GM23338 (cell line): ENCODE results near the gene TFPI. TPM values are rescaled to one million over a fixed set of nuclear protein-coding genes. Genes with fewer than 3 reads are reported as not detected.
"Not testable (repeated sequence)": the region's sequence is repeated elsewhere in the genome, so short reads cannot be mapped to it uniquely, and the experiment has no call there.

Experiments
- ATAC-seq: fragments of 200-7000 bp; cut with Tn5 transposase; 3 replicates; pipeline ENCODE4 v1.9.1; 2020
- DNase-seq: peaks from one replicate; pipeline ENCODE4 v3.0.0-alpha.2; 2015; ENCODE audit warnings: low spot score
- H2AFZ ChIP-seq: fragments of 200-600 bp; sonication (generic); 2 replicates; pipeline ENCODE4 v1.8.0; 2016; ENCODE audit warnings: antibody characterized with exemption, mild to moderate bottlenecking, moderate library complexity
- H3F3A ChIP-seq: fragments of 200-600 bp; sonication (generic); replicated peaks from 2 replicates; pipeline ENCODE4 v1.8.0; 2017; ENCODE audit warnings: antibody characterized with exemption, mixed run types, low read depth
- H3K27ac ChIP-seq: fragments of 200-600 bp; sonication (generic); 2 replicates; pipeline ENCODE4 v1.6.1; 2016; ENCODE audit warnings: low read depth
- H3K27me3 ChIP-seq: fragments of 200-600 bp; sonication (generic); 2 replicates; pipeline ENCODE4 v1.8.0; 2016; ENCODE audit warnings: mild to moderate bottlenecking, mixed run types, moderate library complexity; ENCODE audit not compliant: insufficient read depth
- H3K36me3 ChIP-seq: fragments of 200-600 bp; sonication (generic); 2 replicates; pipeline ENCODE4 v1.8.0; 2016; ENCODE audit warnings: mild to moderate bottlenecking; ENCODE audit not compliant: insufficient read depth
- H3K4me1 ChIP-seq: fragments of 200-600 bp; sonication (generic); 2 replicates; pipeline ENCODE4 v1.8.0; 2016; ENCODE audit warnings: mild to moderate bottlenecking, moderate library complexity; ENCODE audit not compliant: insufficient read depth
- H3K4me2 ChIP-seq: fragments of 200-600 bp; sonication (generic); 2 replicates; pipeline ENCODE4 v1.7.1; 2017; ENCODE audit warnings: mixed run types
- H3K4me3 ChIP-seq: fragments of 200-600 bp; sonication (generic); 2 replicates; pipeline ENCODE4 v1.6.1; 2016; ENCODE audit warnings: mixed run types
- H3K79me2 ChIP-seq: fragments of 200-600 bp; sonication (generic); replicated peaks from 2 replicates; pipeline ENCODE4 v1.8.0; 2017; ENCODE audit warnings: mild to moderate bottlenecking; ENCODE audit not compliant: insufficient read depth
- H3K9me2 ChIP-seq: fragments of 200-600 bp; sonication (generic); 2 replicates; pipeline ENCODE4 v1.8.0; 2017; ENCODE audit not compliant: insufficient read depth
- H4K20me1 ChIP-seq: fragments of 200-600 bp; sonication (generic); replicated peaks from 2 replicates; pipeline ENCODE4 v1.8.0; 2017; ENCODE audit warnings: mild to moderate bottlenecking; ENCODE audit not compliant: insufficient read depth
- H3K27ac Mint-ChIP-seq: 2 replicates; pipeline ENCODE4 v1.8.0; 2020; ENCODE audit warnings: inconsistent platforms, mild to moderate bottlenecking, moderate library complexity, mixed read lengths
- H3K27me3 Mint-ChIP-seq: 3 replicates; pipeline ENCODE4 v1.8.0; 2022; ENCODE audit warnings: low read depth, mild to moderate bottlenecking, moderate library complexity, mixed read lengths, inconsistent platforms; ENCODE audit not compliant: insufficient read depth, poor library complexity
- H3K36me3 Mint-ChIP-seq: 3 replicates; pipeline ENCODE4 v1.8.0; 2021; ENCODE audit warnings: low read depth, mild to moderate bottlenecking, inconsistent platforms, moderate library complexity, mixed read lengths
- H3K4me1 Mint-ChIP-seq: 3 replicates; pipeline ENCODE4 v1.8.0; 2020; ENCODE audit warnings: mild to moderate bottlenecking, inconsistent platforms, mixed read lengths
- H3K4me3 Mint-ChIP-seq: 3 replicates; pipeline ENCODE4 v1.8.0; 2021; ENCODE audit warnings: moderate library complexity, mild to moderate bottlenecking, inconsistent platforms, mixed read lengths
- H3K9me3 Mint-ChIP-seq: 3 replicates; pipeline ENCODE4 v1.8.0; 2020; ENCODE audit warnings: moderate library complexity, mild to moderate bottlenecking, inconsistent platforms, mixed read lengths
- CREB1 ChIP-seq: fragments of 250-450 bp; sonication (Bioruptor Pico); IDR thresholded peaks from 2 replicates; pipeline ENCODE4 v1.5.0; 2020; ENCODE audit warnings: low read depth, mild to moderate bottlenecking, moderate library complexity
- JUNB ChIP-seq: IDR thresholded peaks from one replicate; pipeline ENCODE4 v1.6.1; 2016; ENCODE audit warnings: antibody characterized with exemption; ENCODE audit not compliant: unreplicated experiment
- STAT1 ChIP-seq: IDR thresholded peaks from one replicate; pipeline ENCODE4 v1.6.1; 2016; ENCODE audit warnings: antibody characterized with exemption; ENCODE audit not compliant: unreplicated experiment
- ZNF114 ChIP-seq: fragments of 250-450 bp; sonication (Bioruptor Pico); IDR thresholded peaks from 2 replicates; pipeline ENCODE4 v1.5.0; 2020; ENCODE audit warnings: mild to moderate bottlenecking, moderate library complexity
- polyA plus RNA-seq: library from polyadenylated mRNA; unstranded; fragments of >200 nt; fragmentation: Nextera tagmentation; extraction: Ambion mirVana; gene quantifications from 2 replicates; pipeline ENCODE4 v1.2.1, GENCODE V29; 2016
- total RNA-seq: library from RNA; depleted of rRNA; stranded (reverse); fragments of >200 nt; shearing (Covaris generic); gene quantifications from 2 replicates; pipeline ENCODE4 v1.2.3, GENCODE V29; 2014

TFPI gene
- total and polyA plus RNA-seq, 2 experiments from 2014 or later = 1.8 to 1.9 TPM

DNA sequence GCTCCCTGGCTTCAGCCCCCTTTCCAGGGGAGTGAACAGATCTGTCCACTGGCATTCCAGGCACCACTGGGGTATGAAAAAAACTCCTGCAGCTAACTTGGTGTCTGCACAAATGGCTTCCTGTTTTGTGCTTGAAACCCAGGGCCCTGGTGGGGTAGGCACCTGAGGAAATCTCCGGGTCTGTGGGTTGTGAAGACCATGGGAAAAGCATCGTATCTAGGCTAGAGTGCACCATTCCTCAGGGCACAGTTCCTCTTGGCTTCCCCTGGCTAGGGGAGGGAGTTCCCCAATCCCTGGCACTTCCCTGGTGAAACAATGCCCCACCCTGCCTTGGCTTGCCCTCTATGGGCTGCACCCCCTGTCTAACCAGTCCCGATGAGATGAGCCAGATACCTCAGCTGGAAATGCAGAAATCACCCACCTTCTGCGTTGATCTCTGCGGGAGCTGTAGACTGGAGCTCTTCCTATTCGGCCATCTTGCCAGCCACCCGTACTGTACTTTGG lies 34.1 kb downstream of the TFPI start:
- Histone ChIP-seq H3K4me3 (no peak overlapping the region), H3K27ac (no peak overlapping the region), H3K9me2 (peaks cover 9% of the 10 kb centered on the region; the same call in 1 of the 2 replicates), H3K4me1 (peaks cover 7% of the 10 kb centered on the region), H2AFZ (peak overlapping the region; percentile 94), H3K4me2 (no peak overlapping the region), H4K20me1 (no peaks in the 10 kb centered on the region), H3K36me3 (no peaks in the 10 kb centered on the region; the same call in 1 of the 2 replicates), H3F3A (no peaks in the 10 kb centered on the region), H3K79me2 (no peaks in the 10 kb centered on the region; the same call in 1 of the 2 replicates), H3K27me3 (no peaks in the 10 kb centered on the region)
- H3K27me3 Mint-ChIP-seq = no peaks in the 10 kb centered on the region
- TF ChIP-seq STAT1 (no peak), JUNB (no peak)
- DNase-seq (no peak), ATAC-seq (no peak; the same call in none of the 3 replicates)
- H3K9me3 Mint-ChIP-seq = peaks cover 23% of the 10 kb centered on the region
- H3K4me3 Mint-ChIP-seq = no peak overlapping the region
- peaks cover 9% of the 10 kb centered on the region for H3K4me1 Mint-ChIP-seq
- H3K36me3 Mint-ChIP-seq = peaks cover 30% of the 10 kb centered on the region
- H3K27ac Mint-ChIP-seq = 0 out of 2 replicates have a peak overlapping the region, but pooled peaks have one; percentile 27

GRCh38 chr2:187519419-187520120 lies 34.7 kb downstream of the TFPI start:
- Mint-ChIP-seq H3K36me3 (peaks cover 30% of the 10 kb centered on the region), H3K27ac (0 out of 2 replicates have a peak overlapping the region, but pooled peaks have one; percentile 27), H3K27me3 (no peaks in the 10 kb centered on the region), H3K4me3 (no peak overlapping the region), H3K9me3 (peaks cover 23% of the 10 kb centered on the region), H3K4me1 (peaks cover 9% of the 10 kb centered on the region; the same call in 2 of the 3 replicates)
- Histone ChIP-seq H3K4me1 (peaks cover 7% of the 10 kb centered on the region), H3K27me3 (no peaks in the 10 kb centered on the region), H3K4me2 (no peak overlapping the region; the same call in 1 of the 2 replicates), H3K36me3 (no peaks in the 10 kb centered on the region; the same call in 1 of the 2 replicates), H3F3A (no peaks in the 10 kb centered on the region), H3K27ac (no peak overlapping the region), H3K4me3 (no peak overlapping the region), H2AFZ (peak overlapping the region; percentile 94), H3K79me2 (no peaks in the 10 kb centered on the region; the same call in 1 of the 2 replicates), H3K9me2 (peaks cover 9% of the 10 kb centered on the region; the same call in 1 of the 2 replicates), H4K20me1 (no peaks in the 10 kb centered on the region)
- ATAC-seq (peak; percentile 98), DNase-seq (peak; percentile 59)
- peak; percentile 40; the same call in 1 of the 2 replicates for TF ChIP-seq CREB1
- TF ChIP-seq ZNF114 (CRISPR knock-in tag) = no peak

- peaks cover 23% of the 10 kb centered on the region for H3K9me3 Mint-ChIP-seq
- not testable (repeated sequence) for ATAC-seq
These were observed 36.4 kb downstream of the TFPI start for GRCh38 chr2:187517750-187518361.

DNA sequence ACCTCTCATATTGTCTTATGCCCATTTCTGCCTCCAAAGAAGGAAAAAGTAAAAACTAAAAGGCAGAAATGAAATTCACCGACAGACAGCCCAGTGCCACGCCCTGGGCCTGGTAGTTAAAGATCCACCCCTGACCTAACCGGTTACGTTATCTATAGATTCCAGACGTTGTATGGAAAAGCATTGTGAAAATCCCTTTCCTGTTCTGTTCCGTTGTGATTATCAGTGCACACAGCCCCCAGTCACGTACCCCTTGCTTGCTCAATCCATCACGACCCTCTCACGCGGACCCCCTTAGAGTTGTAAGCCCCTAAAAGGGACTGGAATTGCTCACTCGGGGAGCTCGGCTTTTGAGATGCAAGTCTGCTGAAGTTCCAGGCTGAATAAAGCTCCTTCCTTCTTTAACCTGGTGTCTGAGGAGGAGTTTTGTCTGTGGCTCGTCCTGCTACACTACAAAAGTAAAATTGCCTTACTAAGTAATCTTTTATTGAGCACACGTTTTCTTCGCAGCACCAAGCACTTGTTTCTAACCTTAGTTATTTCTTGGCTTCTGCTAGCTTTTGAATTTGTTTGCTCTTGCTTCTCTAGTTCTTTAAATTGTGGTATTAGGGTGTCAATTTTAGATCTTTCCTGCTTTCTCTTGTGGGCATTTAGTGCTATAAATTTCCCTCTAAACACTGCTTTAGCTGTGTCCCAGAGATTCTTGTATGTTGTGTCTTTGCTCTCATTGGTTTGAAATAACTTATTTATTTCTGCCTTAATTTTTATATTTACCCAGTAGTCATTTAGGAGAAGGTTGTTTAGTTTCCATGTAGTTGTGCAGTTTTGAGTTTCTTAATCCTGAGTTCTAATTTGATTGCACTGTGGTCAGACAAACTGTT lies 37.4 kb downstream of the TFPI start:
- H3K79me2 ChIP-seq, H3K4me3 Mint-ChIP-seq, DNase-seq, H3K27ac Mint-ChIP-seq, H3F3A ChIP-seq, ATAC-seq, H4K20me1 ChIP-seq, H3K4me3 ChIP-seq, H3K27me3 ChIP-seq, H3K27ac ChIP-seq, H3K4me2 ChIP-seq, H3K36me3 ChIP-seq, H3K27me3 Mint-ChIP-seq, H2AFZ ChIP-seq: not testable (repeated sequence)
- Histone ChIP-seq H3K4me1 (peaks cover 13% of the 10 kb centered on the region), H3K9me2 (peaks cover 17% of the 10 kb centered on the region)
- H3K4me1 Mint-ChIP-seq = peaks cover 21% of the 10 kb centered on the region
- H3K9me3 Mint-ChIP-seq = peaks cover 23% of the 10 kb centered on the region
- peaks cover 30% of the 10 kb centered on the region for H3K36me3 Mint-ChIP-seq

More at GRCh38 chr2:187517750-187518361, 36.4 kb downstream of the TFPI start:
- H3K36me3 ChIP-seq, H3K27me3 Mint-ChIP-seq, H3F3A ChIP-seq, H4K20me1 ChIP-seq, H3K79me2 ChIP-seq, H3K4me1 ChIP-seq, H3K4me3 ChIP-seq, H3K27me3 ChIP-seq, H2AFZ ChIP-seq, DNase-seq, H3K4me3 Mint-ChIP-seq, H3K4me2 ChIP-seq, H3K27ac ChIP-seq, H3K27ac Mint-ChIP-seq: not testable (repeated sequence)
- Mint-ChIP-seq H3K4me1 (peaks cover 16% of the 10 kb centered on the region), H3K36me3 (peaks cover 30% of the 10 kb centered on the region)
- H3K9me2 ChIP-seq = peaks cover 17% of the 10 kb centered on the region
